ENCODE measurements around the gene GALNT13.

The GALNT13 gene

GRCh38 chr2:154130821-154131220 is 259.1 kb downstream of the GALNT13 start:
- Histone ChIP-seq H3K4me3 (ENCODE audit: low read length) (no peak overlapping the region), H3K27me3 (replicated peaks; ENCODE audit: control insufficient read depth, insufficient read depth, low read length) (no peaks in the 10 kb centered on the region), H3K4me1 (ENCODE audit: control insufficient read depth, insufficient read depth, low read length) (peaks cover 9% of the 10 kb centered on the region), H3K9me3 (ENCODE audit: control insufficient read depth, low read length) (no peaks in the 10 kb centered on the region), H3K36me3 (ENCODE audit: control insufficient read depth, insufficient read depth, low read length, severe bottlenecking) (no peaks in the 10 kb centered on the region), H3K9ac (ENCODE audit: low read length) (no peak overlapping the region)
- DNase-seq (ENCODE audit: low read depth), result no peak

GRCh38 chr2:154132827-154133226 is 261.1 kb downstream of the GALNT13 start:
- DNase-seq (ENCODE audit: low read depth), result no peak
- Histone ChIP-seq H3K4me1 (ENCODE audit: control insufficient read depth, insufficient read depth, low read length) (peaks cover 8% of the 10 kb centered on the region), H3K27me3 (replicated peaks; ENCODE audit: control insufficient read depth, insufficient read depth, low read length) (no peaks in the 10 kb centered on the region), H3K36me3 (ENCODE audit: control insufficient read depth, insufficient read depth, low read length, severe bottlenecking) (no peaks in the 10 kb centered on the region), H3K9me3 (ENCODE audit: control insufficient read depth, low read length) (no peaks in the 10 kb centered on the region), H3K4me3 (ENCODE audit: low read length) (no peak overlapping the region), H3K9ac (ENCODE audit: low read length) (no peak overlapping the region)

GRCh38 chr2:154133823-154134222 is 262.1 kb downstream of the GALNT13 start:
- DNase-seq (ENCODE audit: low read depth), result no peak
- peaks cover 8% of the 10 kb centered on the region for H3K4me1 ChIP-seq (ENCODE audit: control insufficient read depth, insufficient read depth, low read length)
- no peaks in the 10 kb centered on the region for H3K9me3 ChIP-seq (ENCODE audit: control insufficient read depth, low read length)
- no peaks in the 10 kb centered on the region for H3K36me3 ChIP-seq (ENCODE audit: control insufficient read depth, insufficient read depth, low read length, severe bottlenecking)
- H3K4me3 ChIP-seq (ENCODE audit: low read length), result peak overlapping the region; percentile 4
- peak overlapping the region; percentile 28 for H3K9ac ChIP-seq (ENCODE audit: low read length)
- no peaks in the 10 kb centered on the region for H3K27me3 ChIP-seq (replicated peaks; ENCODE audit: control insufficient read depth, insufficient read depth, low read length)

- no peaks in the 10 kb centered on the region for H3K36me3 ChIP-seq (ENCODE audit: control insufficient read depth, insufficient read depth, low read length, severe bottlenecking)
- no peaks in the 10 kb centered on the region for H3K27me3 ChIP-seq (replicated peaks; ENCODE audit: control insufficient read depth, insufficient read depth, low read length)
- no peaks in the 10 kb centered on the region for H3K9me3 ChIP-seq (ENCODE audit: control insufficient read depth, low read length)
- no peak overlapping the region for H3K9ac ChIP-seq (ENCODE audit: low read length)
- H3K4me3 ChIP-seq (ENCODE audit: low read length), result no peak overlapping the region
- peaks cover 18% of the 10 kb centered on the region for H3K4me1 ChIP-seq (ENCODE audit: control insufficient read depth, insufficient read depth, low read length)
- no peak for DNase-seq (ENCODE audit: low read depth)
Observed at GRCh38 chr2:154140249-154141025, 268.7 kb downstream of the GALNT13 start.

- no peak overlapping the region for H3K9ac ChIP-seq (ENCODE audit: low read length)
- H3K36me3 ChIP-seq (ENCODE audit: control insufficient read depth, insufficient read depth, low read length, severe bottlenecking), result no peaks in the 10 kb centered on the region
- H3K4me3 ChIP-seq (ENCODE audit: low read length), result no peak overlapping the region
- no peaks in the 10 kb centered on the region for H3K9me3 ChIP-seq (ENCODE audit: control insufficient read depth, low read length)
- no peaks in the 10 kb centered on the region for H3K27me3 ChIP-seq (replicated peaks; ENCODE audit: control insufficient read depth, insufficient read depth, low read length)
- H3K4me1 ChIP-seq (ENCODE audit: control insufficient read depth, insufficient read depth, low read length), result peaks cover 18% of the 10 kb centered on the region
- no peak for DNase-seq (ENCODE audit: low read depth)
Observed at GRCh38 chr2:154142480-154142879, 270.8 kb downstream of the GALNT13 start.

- no peak overlapping the region for H3K4me3 ChIP-seq (ENCODE audit: low read length)
- DNase-seq (ENCODE audit: low read depth), result no peak
- H3K36me3 ChIP-seq (ENCODE audit: control insufficient read depth, insufficient read depth, low read length, severe bottlenecking), result no peaks in the 10 kb centered on the region
Observed at GRCh38 chr2:154143105-154143504, 271.4 kb downstream of the GALNT13 start.

GRCh38 chr2:154158101-154158500 is 286.4 kb downstream of the GALNT13 start:
- H3K9ac ChIP-seq (ENCODE audit: low read length), result peak overlapping the region; percentile 39
- peak overlapping the region; percentile 61 for H3K4me3 ChIP-seq (ENCODE audit: low read length)
- no peaks in the 10 kb centered on the region for H3K36me3 ChIP-seq (ENCODE audit: control insufficient read depth, insufficient read depth, low read length, severe bottlenecking)
- no peaks in the 10 kb centered on the region for H3K4me1 ChIP-seq (ENCODE audit: control insufficient read depth, insufficient read depth, low read length)
- no peak for DNase-seq (ENCODE audit: low read depth)
- no peaks in the 10 kb centered on the region for H3K9me3 ChIP-seq (ENCODE audit: control insufficient read depth, low read length)
- no peaks in the 10 kb centered on the region for H3K27me3 ChIP-seq (replicated peaks; ENCODE audit: control insufficient read depth, insufficient read depth, low read length)

More at GRCh38 chr2:154143105-154143504, 271.4 kb downstream of the GALNT13 start:
- Histone ChIP-seq H3K9me3 (ENCODE audit: control insufficient read depth, low read length) (no peaks in the 10 kb centered on the region), H3K4me1 (ENCODE audit: control insufficient read depth, insufficient read depth, low read length) (peaks cover 18% of the 10 kb centered on the region), H3K9ac (ENCODE audit: low read length) (peak overlapping the region; percentile 5), H3K27me3 (replicated peaks; ENCODE audit: control insufficient read depth, insufficient read depth, low read length) (no peaks in the 10 kb centered on the region)

GRCh38 chr2:154161286-154161685 is 289.6 kb downstream of the GALNT13 start:
- Histone ChIP-seq H3K9me3 (ENCODE audit: control insufficient read depth, low read length) (no peaks in the 10 kb centered on the region), H3K4me3 (ENCODE audit: low read length) (no peak overlapping the region), H3K27me3 (replicated peaks; ENCODE audit: control insufficient read depth, insufficient read depth, low read length) (no peaks in the 10 kb centered on the region), H3K36me3 (ENCODE audit: control insufficient read depth, insufficient read depth, low read length, severe bottlenecking) (no peaks in the 10 kb centered on the region), H3K4me1 (ENCODE audit: control insufficient read depth, insufficient read depth, low read length) (no peaks in the 10 kb centered on the region), H3K9ac (ENCODE audit: low read length) (no peak overlapping the region)
- DNase-seq (ENCODE audit: low read depth), result no peak

- Histone ChIP-seq H3K27me3 (replicated peaks; ENCODE audit: control insufficient read depth, insufficient read depth, low read length) (no peaks in the 10 kb centered on the region), H3K9ac (ENCODE audit: low read length) (no peak overlapping the region), H3K36me3 (ENCODE audit: control insufficient read depth, insufficient read depth, low read length, severe bottlenecking) (no peaks in the 10 kb centered on the region), H3K9me3 (ENCODE audit: control insufficient read depth, low read length) (no peaks in the 10 kb centered on the region), H3K4me1 (ENCODE audit: control insufficient read depth, insufficient read depth, low read length) (no peaks in the 10 kb centered on the region), H3K4me3 (ENCODE audit: low read length) (no peak overlapping the region)
- no peak for DNase-seq (ENCODE audit: low read depth)
Observed at GRCh38 chr2:154170400-154170799, 298.7 kb downstream of the GALNT13 start.

GRCh38 chr2:154173164-154173563 is 301.4 kb downstream of the GALNT13 start:
- Histone ChIP-seq H3K9me3 (ENCODE audit: control insufficient read depth, low read length) (no peaks in the 10 kb centered on the region), H3K36me3 (ENCODE audit: control insufficient read depth, insufficient read depth, low read length, severe bottlenecking) (no peaks in the 10 kb centered on the region), H3K4me3 (ENCODE audit: low read length) (no peak overlapping the region)

GRCh38 chr2:154173919-154174318 is 302.2 kb downstream of the GALNT13 start:
- H3K4me1 ChIP-seq (ENCODE audit: control insufficient read depth, insufficient read depth, low read length), result no peaks in the 10 kb centered on the region
- no peak for DNase-seq (ENCODE audit: low read depth)
- H3K9ac ChIP-seq (ENCODE audit: low read length), result no peak overlapping the region
- no peaks in the 10 kb centered on the region for H3K36me3 ChIP-seq (ENCODE audit: control insufficient read depth, insufficient read depth, low read length, severe bottlenecking)
- no peaks in the 10 kb centered on the region for H3K27me3 ChIP-seq (replicated peaks; ENCODE audit: control insufficient read depth, insufficient read depth, low read length)
- no peak overlapping the region for H3K4me3 ChIP-seq (ENCODE audit: low read length)
- no peaks in the 10 kb centered on the region for H3K9me3 ChIP-seq (ENCODE audit: control insufficient read depth, low read length)

More at GRCh38 chr2:154173164-154173563, 301.4 kb downstream of the GALNT13 start:
- no peaks in the 10 kb centered on the region for H3K4me1 ChIP-seq (ENCODE audit: control insufficient read depth, insufficient read depth, low read length)
- no peak overlapping the region for H3K9ac ChIP-seq (ENCODE audit: low read length)
- DNase-seq (ENCODE audit: low read depth), result no peak
- no peaks in the 10 kb centered on the region for H3K27me3 ChIP-seq (replicated peaks; ENCODE audit: control insufficient read depth, insufficient read depth, low read length)

- H3K4me1 ChIP-seq (ENCODE audit: control insufficient read depth, insufficient read depth, low read length), result no peaks in the 10 kb centered on the region
Observed at GRCh38 chr2:154182008-154182407, 310.3 kb downstream of the GALNT13 start.

More at GRCh38 chr2:154182008-154182407, 310.3 kb downstream of the GALNT13 start:
- H3K36me3 ChIP-seq (ENCODE audit: control insufficient read depth, insufficient read depth, low read length, severe bottlenecking), result no peaks in the 10 kb centered on the region
- H3K9me3 ChIP-seq (ENCODE audit: control insufficient read depth, low read length), result peaks cover 23% of the 10 kb centered on the region
- no peak for DNase-seq (ENCODE audit: low read depth)
- H3K9ac ChIP-seq (ENCODE audit: low read length), result no peak overlapping the region
- no peaks in the 10 kb centered on the region for H3K27me3 ChIP-seq (replicated peaks; ENCODE audit: control insufficient read depth, insufficient read depth, low read length)
- H3K4me3 ChIP-seq (ENCODE audit: low read length), result no peak overlapping the region
